22Rv1 (cell line): ENCODE data around the gene DENND2C.

Experiments used
- H3K27ac ChIP-seq: fragments of 450-650 bp; 2 replicates; pipeline ENCODE4 v1.5.1; 2017
- ZFX ChIP-seq: fragments of 450-650 bp; IDR thresholded peaks from 2 replicates; pipeline ENCODE4 v1.6.1; 2017; ENCODE audit warnings: antibody characterized with exemption, borderline replicate concordance
- TF ChIP-seq, protein P1 (sequence below): fragments of 450-650 bp; IDR thresholded peaks from 2 replicates; pipeline ENCODE4 v1.5.1; 2017; ENCODE audit warnings: mild to moderate bottlenecking

DENND2C gene

DNA sequence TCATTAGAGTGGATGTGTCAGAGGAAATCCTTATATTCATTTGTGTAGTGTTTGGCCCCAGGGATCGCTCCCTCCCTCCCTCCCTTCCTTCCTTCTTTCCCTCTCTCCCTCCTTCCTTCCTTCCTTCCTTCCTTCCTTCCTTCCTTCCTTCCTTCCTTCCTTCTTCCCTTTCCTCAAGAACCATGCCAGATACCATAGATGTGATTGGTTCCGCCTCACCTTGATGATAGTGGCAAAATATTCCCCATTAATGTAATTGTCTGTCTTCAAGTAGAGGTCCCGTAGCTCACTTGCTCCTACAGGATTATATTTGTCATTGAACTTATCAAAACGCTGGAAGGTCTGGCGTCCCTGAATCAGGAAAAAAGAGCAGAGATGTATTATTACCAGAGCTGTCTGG is 7.8 kb upstream of the DENND2C start:
- no peak for TF ChIP-seq ZFX
- TF ChIP-seq, protein P1, sequence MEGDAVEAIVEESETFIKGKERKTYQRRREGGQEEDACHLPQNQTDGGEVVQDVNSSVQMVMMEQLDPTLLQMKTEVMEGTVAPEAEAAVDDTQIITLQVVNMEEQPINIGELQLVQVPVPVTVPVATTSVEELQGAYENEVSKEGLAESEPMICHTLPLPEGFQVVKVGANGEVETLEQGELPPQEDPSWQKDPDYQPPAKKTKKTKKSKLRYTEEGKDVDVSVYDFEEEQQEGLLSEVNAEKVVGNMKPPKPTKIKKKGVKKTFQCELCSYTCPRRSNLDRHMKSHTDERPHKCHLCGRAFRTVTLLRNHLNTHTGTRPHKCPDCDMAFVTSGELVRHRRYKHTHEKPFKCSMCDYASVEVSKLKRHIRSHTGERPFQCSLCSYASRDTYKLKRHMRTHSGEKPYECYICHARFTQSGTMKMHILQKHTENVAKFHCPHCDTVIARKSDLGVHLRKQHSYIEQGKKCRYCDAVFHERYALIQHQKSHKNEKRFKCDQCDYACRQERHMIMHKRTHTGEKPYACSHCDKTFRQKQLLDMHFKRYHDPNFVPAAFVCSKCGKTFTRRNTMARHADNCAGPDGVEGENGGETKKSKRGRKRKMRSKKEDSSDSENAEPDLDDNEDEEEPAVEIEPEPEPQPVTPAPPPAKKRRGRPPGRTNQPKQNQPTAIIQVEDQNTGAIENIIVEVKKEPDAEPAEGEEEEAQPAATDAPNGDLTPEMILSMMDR: no peak
- H3K27ac ChIP-seq: no peak overlapping the region

- no peak for TF ChIP-seq ZFX
- TF ChIP-seq, protein P1: no peak
- H3K27ac ChIP-seq: no peak overlapping the region
Observed at GRCh38 chr1:114676115-114676514, 6.3 kb upstream of the DENND2C start.

- H3K27ac ChIP-seq: no peak overlapping the region
- TF ChIP-seq, protein P1: no peak
- no peak for TF ChIP-seq ZFX
Observed at GRCh38 chr1:114671939-114672275, 2.1 kb upstream of the DENND2C start.

DNA sequence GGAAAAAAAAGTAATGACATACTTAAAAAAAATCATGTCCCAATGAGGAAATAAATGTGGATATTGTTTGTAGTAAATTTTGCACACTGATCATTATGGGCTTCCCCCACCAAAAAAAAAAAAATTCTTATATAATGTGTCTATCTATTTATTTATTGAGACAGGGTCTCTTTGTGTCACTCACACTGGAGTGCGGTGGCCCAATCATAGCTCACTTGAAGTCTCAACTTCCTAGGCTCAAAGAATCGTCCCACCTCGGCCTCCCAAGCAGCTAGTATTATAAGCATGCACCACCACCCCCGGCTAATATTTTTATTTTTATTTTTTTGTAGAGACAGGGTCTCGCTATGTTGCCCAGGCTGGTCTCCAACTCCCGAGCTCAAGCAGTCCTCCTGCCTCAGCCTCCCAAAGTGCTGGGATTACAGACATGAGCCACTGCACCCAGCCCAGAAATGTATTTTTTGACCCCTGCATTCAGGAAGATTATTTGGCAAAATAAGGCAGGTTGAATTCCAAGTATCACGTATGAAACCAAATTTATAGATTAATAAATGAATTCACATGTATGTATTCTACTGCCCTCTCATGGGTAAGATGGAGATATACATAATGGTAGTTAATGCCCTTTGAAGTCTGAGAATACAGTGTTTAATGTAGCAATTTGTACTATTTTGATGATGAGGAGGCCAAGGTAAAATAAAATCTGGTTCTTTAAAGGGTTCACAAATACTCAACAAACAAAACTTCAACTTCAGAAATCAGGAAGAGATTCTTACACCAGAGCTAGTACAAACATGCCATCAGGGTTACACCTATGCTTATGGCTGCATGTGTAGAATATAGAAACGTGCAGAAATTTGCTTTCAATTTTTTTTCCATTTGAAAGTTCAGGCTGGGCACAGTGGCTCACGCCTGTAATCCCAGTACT is 1.4 kb upstream of the DENND2C start:
- no peak overlapping the region for H3K27ac ChIP-seq
- no peak for TF ChIP-seq ZFX
- TF ChIP-seq, protein P1: peak; percentile 64

GRCh38 chr1:114670083-114671010 is 498 bp upstream of the DENND2C start:
- no peak overlapping the region for H3K27ac ChIP-seq
- no peak for TF ChIP-seq ZFX
- TF ChIP-seq, protein P1: no peak

GRCh38 chr1:114668784-114669561 is 876 bp downstream of the DENND2C start:
- TF ChIP-seq, protein P1: no peak
- TF ChIP-seq ZFX: no peak
- no peak overlapping the region for H3K27ac ChIP-seq
